Glutamatergic neuron (in vitro differentiated cells): ENCODE data around the gene CREB5. TPM values are rescaled to one million over a fixed set of nuclear protein-coding genes. Genes with fewer than 3 reads are reported as not detected.

Experiments used
- DNase-seq: peaks from one replicate; pipeline ENCODE4 v3.0.0; 2022
- H3K27ac Mint-ChIP-seq: one replicate; pipeline ENCODE4 v1.8.0; 2020; ENCODE audit warnings: mild to moderate bottlenecking, mixed read lengths, inconsistent platforms; ENCODE audit not compliant: unreplicated experiment
- H3K27me3 Mint-ChIP-seq: one replicate; pipeline ENCODE4 v1.8.0; 2020; ENCODE audit warnings: mild to moderate bottlenecking, moderate library complexity, mixed read lengths, inconsistent platforms; ENCODE audit not compliant: unreplicated experiment
- H3K36me3 Mint-ChIP-seq: one replicate; pipeline ENCODE4 v1.8.0; 2020; ENCODE audit warnings: mild to moderate bottlenecking, mixed read lengths, inconsistent platforms; ENCODE audit not compliant: unreplicated experiment
- H3K4me1 Mint-ChIP-seq: one replicate; pipeline ENCODE4 v1.8.0; 2020; ENCODE audit warnings: mild to moderate bottlenecking, low read depth, mixed read lengths, inconsistent platforms; ENCODE audit not compliant: unreplicated experiment
- H3K4me3 Mint-ChIP-seq: one replicate; pipeline ENCODE4 v1.8.0; 2020; ENCODE audit warnings: mild to moderate bottlenecking, mixed read lengths, inconsistent platforms; ENCODE audit not compliant: unreplicated experiment
- H3K9me3 Mint-ChIP-seq: one replicate; pipeline ENCODE4 v1.8.0; 2020; ENCODE audit warnings: mild to moderate bottlenecking, moderate library complexity, mixed read lengths, inconsistent platforms; ENCODE audit not compliant: unreplicated experiment
- CTCF ChIP-seq: fragments of 200-600 bp; sonication (generic); IDR thresholded peaks from one replicate; pipeline ENCODE4 v1.5.0; 2021; ENCODE audit not compliant: partially characterized antibody, unreplicated experiment
- total RNA-seq: library from RNA; stranded (reverse); fragmentation: NEBNext Ultra II Directional; extraction: Animal tissue kit (Norgen Biotek cat#: 25700); gene quantifications from one replicate; pipeline ENCODE4 v1.2.1, GENCODE V29; 2021; ENCODE audit not compliant: unreplicated experiment

The CREB5 gene
- total RNA-seq, 1 donor from 2014 or later: 50.4 TPM

- no peak overlapping the region for H3K27ac Mint-ChIP-seq
- no peak overlapping the region for H3K4me3 Mint-ChIP-seq
- H3K36me3 Mint-ChIP-seq: peaks cover 5% of the 10 kb centered on the region
- DNase-seq: no peak
- TF ChIP-seq CTCF: no peak
- peaks cover 1% of the 10 kb centered on the region for H3K9me3 Mint-ChIP-seq
- H3K27me3 Mint-ChIP-seq: peaks cover 5% of the 10 kb centered on the region
- peaks cover 7% of the 10 kb centered on the region for H3K4me1 Mint-ChIP-seq
Observed at GRCh38 chr7:28531291-28531690, 119.0 kb downstream of the CREB5 start.

GRCh38 chr7:28532181-28532580 is 119.9 kb downstream of the CREB5 start:
- Mint-ChIP-seq H3K9me3 (peaks cover 1% of the 10 kb centered on the region), H3K27ac (no peak overlapping the region), H3K36me3 (peaks cover 5% of the 10 kb centered on the region), H3K4me3 (no peak overlapping the region), H3K27me3 (peaks cover 5% of the 10 kb centered on the region), H3K4me1 (peaks cover 6% of the 10 kb centered on the region)
- no peak for TF ChIP-seq CTCF
- no peak for DNase-seq

GRCh38 chr7:28533267-28533666 is 120.9 kb downstream of the CREB5 start:
- DNase-seq: no peak
- peaks cover 6% of the 10 kb centered on the region for H3K4me1 Mint-ChIP-seq
- H3K4me3 Mint-ChIP-seq: no peak overlapping the region
- no peak for TF ChIP-seq CTCF
- H3K36me3 Mint-ChIP-seq: peaks cover 5% of the 10 kb centered on the region
- no peak overlapping the region for H3K27ac Mint-ChIP-seq
- peaks cover 7% of the 10 kb centered on the region for H3K27me3 Mint-ChIP-seq
- peaks cover 1% of the 10 kb centered on the region for H3K9me3 Mint-ChIP-seq

- Mint-ChIP-seq H3K27ac (no peak overlapping the region), H3K9me3 (peaks cover 1% of the 10 kb centered on the region), H3K4me3 (no peak overlapping the region), H3K27me3 (peaks cover 7% of the 10 kb centered on the region), H3K36me3 (peaks cover 5% of the 10 kb centered on the region), H3K4me1 (peaks cover 6% of the 10 kb centered on the region)
- no peak for TF ChIP-seq CTCF
- DNase-seq: no peak
Observed at GRCh38 chr7:28533731-28534531, 121.6 kb downstream of the CREB5 start.

- H3K27me3 Mint-ChIP-seq: peaks cover 7% of the 10 kb centered on the region
- H3K27ac Mint-ChIP-seq: no peak overlapping the region
- H3K4me3 Mint-ChIP-seq: no peak overlapping the region
- TF ChIP-seq CTCF: no peak
- no peak for DNase-seq
- peaks cover 1% of the 10 kb centered on the region for H3K9me3 Mint-ChIP-seq
- peaks cover 4% of the 10 kb centered on the region for H3K4me1 Mint-ChIP-seq
- peaks cover 5% of the 10 kb centered on the region for H3K36me3 Mint-ChIP-seq
Observed at GRCh38 chr7:28536259-28536658, 123.9 kb downstream of the CREB5 start.
